CD4-positive, alpha-beta T cell treated with Interleukin-6 for 4 hours (primary cell): ENCODE results near the gene POU2F1.
A peak's percentile ranks its signal among the peaks of the same experiment; 100 is the strongest.
"Not testable (repeated sequence)": the region's sequence is repeated elsewhere in the genome, so short reads cannot be mapped to it uniquely, and the experiment has no call there.

Source experiments
- DNase-seq: peaks from one replicate; pipeline ENCODE4 v3.0.0-alpha.2; 2020; ENCODE audit warnings: mixed read lengths

POU2F1 gene

DNA sequence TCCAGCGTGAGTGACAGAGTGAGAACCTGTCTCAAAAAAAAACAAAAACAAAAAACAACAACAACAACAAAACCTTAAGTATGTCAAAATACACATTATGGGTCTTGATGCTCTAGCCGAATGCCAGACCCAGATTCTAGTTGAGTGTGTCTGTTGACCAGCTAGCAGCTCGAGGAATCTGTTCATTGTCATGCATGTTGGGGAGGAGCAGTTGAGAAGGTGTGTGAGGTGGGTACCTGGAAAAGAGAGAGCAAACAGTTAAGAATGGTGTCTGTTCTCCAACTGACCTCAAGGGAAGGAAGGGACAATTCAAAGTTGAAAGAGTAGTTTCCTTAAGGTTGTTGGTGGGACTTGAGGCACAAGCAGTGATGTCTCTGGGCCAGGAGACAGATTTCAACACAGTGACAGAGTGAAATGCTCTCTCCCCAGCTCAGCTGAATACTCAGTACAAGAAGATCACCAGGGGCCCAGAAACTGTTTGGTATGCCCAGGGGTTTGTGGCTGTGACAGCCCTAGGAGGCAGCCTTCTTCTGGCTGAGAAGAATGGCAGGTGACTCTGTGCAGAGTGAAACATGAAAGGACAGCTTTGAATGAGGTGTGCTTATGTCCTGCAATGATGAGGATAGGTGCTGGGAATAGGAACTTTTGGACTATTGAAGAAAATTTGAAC is 14.4 kb upstream of the POU2F1 start:
- no peak for DNase-seq

DNA sequence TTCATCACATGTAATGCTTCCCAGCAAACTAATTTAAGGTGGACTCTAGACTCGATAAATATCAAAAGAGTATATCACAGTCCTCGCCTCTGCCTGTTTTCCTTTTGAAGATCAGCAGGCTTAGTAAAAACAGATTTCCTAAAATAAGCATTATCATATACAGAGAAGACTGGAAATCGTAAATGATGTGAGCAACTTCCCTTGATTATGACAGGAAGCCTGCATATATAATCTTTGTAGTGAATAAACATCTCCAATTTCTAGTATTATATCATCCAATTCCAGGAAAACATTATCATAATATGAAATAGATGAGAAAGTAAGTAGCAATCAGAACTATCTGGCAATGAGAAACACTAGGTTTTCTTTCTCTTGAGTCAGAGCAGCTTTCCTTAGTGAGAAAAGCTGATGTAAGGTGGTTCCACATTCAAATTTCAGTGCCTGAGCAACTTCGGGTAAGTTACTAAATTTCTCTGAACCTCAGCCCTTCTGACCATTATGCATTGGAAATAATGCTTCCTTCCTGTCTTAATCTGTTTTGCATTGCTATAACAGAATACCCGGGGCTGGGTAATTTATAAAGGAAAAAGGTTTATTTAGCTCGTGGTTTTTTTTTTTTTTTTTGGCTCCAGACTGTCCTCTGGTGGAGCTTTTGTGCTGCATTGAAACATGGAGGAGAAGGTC is 12.6 kb upstream of the POU2F1 start:
- DNase-seq, result no peak

DNA sequence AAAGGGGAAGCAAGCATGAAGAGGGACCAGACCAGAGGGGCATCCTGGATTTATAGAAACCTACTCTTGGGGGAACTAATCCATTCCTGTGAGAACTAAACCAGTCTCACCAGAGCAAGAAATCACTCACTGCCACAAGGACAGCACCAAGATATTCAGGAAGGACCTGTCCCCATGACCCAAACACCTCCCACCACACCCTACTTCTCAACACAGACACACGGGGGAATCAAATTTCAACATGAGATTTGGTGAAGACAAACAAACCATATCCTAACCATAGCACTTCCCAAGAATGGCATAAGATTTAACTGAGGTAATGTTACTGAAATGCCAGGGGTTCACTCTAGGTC is 12.1 kb upstream of the POU2F1 start:
- DNase-seq, result no peak

DNA sequence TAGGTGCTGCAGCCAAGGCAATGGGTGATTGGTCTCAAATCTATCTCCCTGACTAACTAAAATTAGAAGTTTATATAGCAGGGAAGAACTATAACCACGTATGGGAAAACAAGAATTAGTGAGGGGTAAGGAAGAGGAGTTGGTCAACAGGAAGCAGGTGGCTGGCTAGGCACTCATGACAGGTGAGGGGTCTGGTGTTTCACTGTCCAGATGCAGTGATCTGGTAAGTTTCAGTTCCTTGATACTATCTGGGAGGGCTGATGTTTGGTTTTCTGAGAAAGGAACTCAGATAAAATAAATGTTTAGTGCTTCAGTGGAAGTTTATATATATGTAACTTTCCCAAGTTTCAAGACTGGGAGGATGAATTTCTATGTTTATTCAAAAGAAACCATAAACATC is 11.6 kb upstream of the POU2F1 start:
- DNase-seq, result no peak

DNA sequence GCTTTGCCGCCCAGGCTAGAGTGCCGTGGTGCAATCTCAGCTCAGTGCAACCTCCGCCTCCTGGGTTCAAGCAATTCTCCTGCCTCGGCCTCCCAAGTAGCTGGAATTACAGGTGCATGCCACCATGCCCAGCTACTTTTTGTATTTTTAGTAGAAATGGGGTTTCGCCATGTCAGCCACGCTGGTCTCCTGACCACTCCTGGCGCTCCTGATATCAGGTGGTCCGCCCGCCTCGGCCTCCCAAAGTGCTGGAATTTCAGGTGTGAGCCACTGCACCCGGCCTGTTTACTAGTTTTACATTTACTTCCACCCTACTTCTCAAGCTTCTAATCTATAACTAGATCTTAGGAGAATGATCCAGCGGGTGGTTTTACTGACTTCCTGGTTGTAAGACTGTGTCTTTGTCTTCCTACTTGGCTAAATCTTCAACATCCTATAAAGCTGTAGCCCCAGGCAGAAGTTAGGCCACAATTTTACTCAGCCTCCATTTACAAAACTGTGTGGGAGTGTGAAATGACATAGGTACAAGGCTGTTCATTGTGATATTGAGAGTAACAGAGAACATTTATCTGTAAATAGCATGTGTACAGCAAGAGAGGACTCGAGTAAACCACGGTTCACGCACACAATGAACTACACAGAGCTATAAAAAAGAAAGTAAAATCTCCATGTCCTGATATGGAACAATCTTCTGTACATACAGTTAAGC is 9.6 kb upstream of the POU2F1 start:
- DNase-seq, result no peak

DNA sequence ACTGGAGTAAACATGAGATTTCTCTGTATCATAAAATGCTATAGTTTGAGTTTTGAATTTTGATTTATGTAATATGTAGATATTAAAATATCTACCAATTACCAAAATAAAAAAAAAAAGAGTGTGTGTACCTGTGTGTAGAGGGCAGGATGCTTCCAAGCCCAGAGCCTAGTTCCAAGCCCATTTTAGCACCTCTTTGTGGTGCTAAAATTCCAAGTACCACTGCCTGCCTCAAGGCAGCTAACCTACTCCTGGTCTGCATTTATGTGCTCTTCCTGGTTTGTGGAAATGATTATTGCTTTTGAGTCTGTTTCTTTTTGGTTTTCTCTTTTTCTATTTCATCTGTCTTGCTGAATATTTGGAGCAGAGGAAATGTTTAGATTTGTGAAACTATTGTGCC is 8.7 kb upstream of the POU2F1 start:
- no peak for DNase-seq

DNA sequence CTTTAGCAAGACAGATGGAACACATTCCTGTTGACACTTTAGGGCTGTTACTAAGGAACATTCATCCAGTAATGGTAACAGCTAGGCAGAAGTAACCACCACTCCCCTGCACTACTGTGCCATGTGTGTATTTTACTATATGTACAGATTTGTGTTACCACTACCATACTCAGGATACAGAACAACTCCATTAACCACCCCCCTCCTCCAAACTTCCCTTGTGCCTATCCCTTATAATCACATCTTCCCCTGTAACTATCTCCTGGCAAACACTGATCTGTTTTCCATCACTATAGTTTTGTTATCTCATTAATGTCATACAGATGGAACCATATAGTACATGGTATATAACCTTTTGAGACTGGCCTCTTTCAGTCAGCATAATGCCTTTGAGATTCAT is 3.9 kb upstream of the POU2F1 start:
- DNase-seq, result no peak

DNA sequence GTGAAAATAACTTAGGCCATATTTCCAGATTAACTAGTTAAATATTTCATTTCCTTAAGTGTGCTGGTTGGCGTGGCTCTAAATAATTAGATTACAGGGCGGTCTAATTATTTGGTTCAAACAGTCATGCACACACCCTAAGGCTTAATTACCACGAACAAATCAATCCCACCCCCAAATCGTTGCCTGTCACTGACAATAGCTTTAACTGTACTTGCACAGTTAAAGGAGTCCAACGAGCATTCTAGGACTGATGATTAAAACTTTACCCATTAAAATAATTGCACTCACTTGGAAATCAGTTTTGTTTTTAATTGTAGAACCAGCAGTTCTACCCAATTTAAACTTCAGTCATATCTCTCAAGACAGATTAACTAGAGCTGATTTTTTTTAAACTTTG is 1.5 kb upstream of the POU2F1 start:
- no peak for DNase-seq

DNA sequence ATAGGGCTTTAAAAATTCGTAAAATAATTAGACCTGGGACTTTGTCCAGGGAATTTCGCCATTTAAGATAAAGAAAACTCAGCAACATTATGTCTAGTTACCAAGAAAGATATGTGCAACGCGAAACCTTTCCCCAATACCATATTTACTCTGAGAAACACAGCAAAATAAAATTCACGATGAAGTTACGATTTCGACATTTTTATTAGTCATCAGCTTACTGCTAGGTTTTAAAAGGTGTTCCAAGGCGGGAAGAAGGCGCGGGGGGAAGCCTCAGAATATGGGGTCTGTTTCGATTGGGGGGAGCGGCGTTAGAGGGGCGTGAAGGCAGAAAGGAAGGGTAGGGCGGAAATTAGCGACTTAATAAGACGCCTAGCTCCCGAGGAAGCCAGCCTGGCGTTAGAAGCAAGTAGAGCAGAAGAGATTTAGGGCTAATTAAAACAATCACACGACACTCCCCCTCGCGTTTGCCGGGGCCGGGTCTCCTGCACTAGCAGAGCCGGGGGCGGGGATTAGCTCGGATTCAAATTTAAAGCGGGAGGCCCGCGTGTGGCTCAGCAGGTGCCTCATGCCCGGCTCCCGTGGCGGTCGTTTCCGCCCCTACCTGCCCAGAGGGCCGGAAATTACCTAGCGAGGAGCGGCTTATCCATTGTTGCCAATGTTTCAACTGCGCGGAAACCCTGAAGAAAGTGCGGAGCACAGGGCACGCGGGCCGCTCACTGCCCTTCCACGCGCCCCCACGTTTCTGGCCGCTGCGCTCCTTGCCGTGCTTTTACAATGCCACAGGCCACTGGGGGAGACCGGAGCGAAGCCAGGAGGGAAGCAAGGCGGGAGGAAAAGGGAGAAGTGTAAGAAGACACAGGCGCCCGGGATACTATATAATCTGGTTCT is 795 bp upstream of the POU2F1 start:
- peak; percentile 94 for DNase-seq

DNA sequence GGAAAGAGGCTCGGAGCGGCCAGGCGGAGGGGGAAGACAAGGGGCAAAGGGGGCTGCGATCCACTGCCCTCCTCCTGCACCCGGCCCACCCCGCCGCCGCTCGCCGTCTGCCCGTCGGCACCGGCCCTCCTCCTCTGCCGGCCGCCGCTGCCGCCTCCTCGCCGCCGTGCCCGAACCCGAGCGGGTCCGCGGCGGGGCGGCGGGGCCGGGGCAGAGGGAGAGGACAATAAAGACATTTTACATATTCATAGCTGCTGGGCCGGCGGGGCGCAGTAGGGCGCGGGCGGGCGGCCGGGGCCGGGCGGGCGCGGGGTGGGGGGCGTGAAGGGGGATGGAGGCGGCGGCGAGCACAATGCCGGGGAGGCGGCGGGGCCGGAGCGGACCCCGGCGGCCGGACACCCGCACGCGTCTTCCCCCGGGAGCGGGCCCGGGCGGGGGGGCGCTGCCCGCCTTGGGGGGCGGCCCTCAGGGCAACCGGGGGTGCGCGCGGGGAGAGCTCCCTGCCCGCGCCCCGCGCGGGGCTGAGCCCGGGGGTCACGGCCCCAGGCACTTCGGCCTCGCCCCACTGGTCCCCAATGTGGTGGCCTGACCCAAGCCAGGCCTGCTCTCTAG is 546 bp downstream of the POU2F1 start:
- no peak for DNase-seq

DNA sequence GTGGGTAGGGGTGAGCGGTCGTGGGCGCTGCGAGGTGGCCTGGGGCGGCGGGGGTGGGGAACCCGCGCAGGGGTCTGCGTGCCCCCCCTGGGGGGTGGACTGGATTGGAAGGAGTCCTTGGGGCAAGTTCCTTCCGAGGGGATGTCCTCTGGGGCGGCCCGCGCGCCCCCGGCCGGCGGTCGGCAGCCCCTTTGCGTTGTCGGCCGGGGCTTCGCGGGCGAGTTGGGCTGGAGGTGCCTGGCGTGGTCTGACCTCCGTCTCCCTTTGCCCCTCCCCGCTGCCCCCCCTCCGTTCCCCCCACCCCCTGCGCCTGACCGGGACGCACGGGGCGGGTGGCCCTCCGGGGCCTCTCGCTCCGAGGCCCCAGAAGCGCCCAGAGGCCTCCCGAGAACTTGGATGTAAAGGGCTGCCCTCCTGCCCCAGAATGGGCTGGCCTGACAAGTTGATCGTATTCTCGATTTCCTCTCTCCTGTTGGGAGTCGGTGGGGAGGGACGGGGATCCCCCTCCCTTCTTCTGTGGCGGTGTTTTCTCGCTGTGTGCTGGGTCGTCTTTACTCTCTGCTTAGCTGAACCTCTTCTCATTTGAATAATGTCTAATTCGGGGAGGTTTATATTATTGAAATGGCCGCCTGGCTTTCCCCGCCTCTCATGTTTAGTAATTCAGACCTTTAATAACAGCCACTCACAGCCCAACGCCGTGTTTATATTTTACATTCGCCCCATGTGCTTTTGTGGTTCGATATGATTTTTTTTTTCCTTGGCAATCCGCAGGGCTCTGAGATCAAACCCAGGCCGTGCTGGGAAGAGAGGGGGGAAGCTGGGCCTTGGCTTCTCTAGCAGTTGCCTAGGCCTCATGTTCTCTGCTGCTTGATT is 1.3 kb downstream of the POU2F1 start:
- DNase-seq, result peak; percentile 70

DNA sequence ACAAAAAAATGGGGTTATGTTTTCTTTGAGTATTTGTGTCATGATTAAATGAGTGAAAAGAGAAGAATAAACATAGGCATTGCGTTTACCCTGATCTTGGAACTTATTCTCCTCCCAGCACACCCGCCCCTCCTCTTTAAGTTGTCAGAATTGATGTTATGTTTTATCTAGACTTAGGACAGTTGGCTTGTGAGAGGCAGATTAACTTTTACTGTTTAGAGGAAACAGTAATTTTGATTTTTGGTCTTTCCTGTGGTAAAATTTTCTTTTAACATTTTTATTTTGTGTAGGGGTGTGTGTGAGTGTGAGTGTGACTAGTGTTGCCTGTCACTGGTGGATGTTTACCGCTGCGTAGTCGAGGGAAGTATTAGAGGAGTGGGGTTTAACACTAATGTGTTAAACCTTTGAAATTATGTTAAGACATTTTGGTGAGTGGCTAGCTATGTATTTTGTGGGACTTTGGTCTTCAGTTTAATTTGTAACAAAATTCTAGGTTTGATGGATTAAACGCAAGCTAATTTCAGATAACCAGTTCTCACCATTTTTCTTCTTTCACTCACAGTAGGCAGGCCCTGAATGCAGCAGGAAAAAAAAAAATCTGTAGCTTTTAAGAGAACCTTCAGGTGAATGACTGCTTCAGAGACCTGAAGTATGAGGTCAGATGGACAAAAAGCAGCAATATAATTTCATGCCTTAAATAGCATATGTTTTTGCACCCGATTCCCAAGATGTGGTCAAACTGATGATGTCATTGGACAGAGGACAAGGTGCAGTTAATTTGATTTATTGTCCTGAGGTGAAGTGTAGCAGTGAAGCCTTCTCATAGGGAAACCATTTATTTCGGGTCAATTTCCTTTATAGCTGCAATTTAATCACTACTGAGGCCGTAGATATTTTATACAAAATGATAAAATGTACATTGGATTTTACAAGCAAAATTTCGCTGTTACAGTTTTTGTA is 2.7 kb downstream of the POU2F1 start:
- DNase-seq, result no peak

DNA sequence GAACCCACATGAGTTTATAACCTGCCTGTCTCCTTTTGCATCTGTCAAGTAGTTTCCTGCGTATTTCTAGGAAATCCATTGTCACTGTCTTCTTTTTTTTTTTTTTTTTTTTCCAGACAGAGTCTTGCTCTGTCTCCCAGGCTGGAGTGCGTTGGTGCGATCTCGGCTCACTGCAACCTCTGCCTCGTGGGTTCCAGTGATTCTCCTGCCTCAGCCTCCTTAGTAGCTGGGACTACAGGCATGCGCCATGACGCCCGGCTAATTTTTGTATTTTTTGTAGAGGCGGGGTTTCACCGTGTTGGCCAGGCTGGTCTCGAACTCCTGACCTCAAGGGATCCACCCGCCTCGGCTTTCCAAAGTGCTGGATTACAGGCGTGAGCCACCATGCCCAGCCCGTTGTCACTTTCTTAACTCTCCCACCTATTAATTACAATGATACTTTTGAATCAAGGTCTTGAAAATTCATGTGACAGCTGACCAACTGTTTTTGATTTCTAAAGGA is 4.1 kb downstream of the POU2F1 start:
- not testable (repeated sequence) for DNase-seq

DNA sequence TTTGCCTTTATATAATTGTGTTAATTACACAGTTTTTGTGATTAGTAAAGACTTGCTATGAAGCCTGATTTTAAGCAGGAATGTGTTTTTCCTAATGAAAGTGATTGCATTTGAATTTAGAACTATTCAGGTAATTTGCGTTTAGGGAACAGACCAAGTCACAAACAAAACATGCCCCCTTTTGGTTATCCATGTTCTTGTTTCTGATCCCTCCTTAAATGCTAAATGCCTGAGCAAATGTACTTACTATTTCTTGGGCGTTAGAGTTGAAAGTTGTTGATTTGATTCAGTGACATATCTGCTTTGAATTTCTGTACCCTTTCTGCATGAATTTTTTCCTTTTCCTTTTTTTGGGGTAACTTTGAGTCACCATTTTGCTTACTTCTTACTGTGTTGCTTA is 5.2 kb downstream of the POU2F1 start:
- DNase-seq, result no peak

DNA sequence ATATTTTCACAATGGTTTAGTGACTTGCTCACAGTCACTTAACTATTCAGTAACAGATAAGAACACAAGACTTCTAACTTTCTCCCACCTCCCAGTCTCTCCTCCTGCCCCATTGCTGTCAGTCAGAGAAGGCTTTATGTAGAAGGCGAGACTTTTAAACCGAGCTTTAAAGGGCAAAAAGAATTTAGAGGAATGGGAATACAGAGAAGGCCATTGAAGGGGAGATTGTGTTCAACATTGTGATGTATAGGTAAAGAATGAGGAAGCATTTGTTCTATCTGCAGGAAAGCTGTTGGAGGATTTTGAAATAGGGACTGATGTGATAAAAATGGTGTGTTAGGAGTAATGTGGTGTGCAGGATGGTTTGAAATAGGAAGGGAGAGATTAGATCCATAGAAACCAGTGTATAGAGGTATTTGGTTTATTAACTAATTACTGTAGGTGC is 7.3 kb downstream of the POU2F1 start:
- no peak for DNase-seq

DNA sequence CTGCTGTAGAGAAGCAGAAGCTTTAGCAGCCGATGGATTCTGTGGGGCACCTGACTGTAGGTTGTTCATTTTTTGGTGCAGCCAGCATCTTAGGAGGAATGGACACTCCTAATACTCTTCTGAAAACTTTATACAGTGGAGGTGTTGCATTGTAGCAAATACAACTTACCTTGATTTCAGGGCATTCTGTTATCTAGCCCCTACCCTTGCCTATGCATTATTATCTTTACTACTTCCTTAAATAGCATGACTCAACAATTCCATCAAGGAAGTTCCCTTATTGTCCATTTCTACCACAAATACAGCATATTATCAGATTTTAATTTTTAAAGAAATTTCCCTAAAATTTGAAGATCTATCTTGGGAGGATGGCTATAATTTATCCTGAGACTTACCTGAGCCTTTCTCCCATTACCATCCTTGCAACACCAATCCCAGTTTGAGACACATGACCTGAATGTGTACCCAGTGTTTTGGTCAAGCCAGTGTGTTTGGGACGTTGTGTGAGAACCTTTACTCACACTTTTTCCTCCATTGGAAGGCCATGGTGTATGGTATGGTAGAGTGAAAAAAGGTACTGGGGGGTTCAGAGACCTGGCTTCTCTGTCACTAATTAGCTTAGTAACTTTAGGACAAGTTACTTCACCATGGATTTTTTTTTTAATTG is 9.2 kb downstream of the POU2F1 start:
- DNase-seq, result no peak

DNA sequence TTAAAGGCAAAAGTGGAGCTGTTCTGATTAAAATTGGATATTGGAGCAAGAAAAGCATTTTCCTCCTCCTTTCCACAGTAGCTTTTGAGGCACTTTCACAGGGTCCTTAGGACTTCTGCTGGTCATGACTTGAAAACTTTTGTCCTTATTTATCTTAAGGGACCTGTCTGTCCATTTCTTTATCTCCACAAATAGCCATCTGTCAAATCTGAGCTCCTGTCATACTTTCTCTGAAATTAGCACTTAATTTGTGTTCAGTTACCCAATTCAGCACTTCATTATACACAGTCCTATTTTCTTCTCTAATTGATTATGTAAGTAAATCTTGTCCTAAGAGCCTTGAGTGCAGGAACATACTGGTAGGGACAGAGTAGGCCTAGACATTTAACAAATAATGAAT is 9.8 kb downstream of the POU2F1 start:
- DNase-seq, result no peak

DNA sequence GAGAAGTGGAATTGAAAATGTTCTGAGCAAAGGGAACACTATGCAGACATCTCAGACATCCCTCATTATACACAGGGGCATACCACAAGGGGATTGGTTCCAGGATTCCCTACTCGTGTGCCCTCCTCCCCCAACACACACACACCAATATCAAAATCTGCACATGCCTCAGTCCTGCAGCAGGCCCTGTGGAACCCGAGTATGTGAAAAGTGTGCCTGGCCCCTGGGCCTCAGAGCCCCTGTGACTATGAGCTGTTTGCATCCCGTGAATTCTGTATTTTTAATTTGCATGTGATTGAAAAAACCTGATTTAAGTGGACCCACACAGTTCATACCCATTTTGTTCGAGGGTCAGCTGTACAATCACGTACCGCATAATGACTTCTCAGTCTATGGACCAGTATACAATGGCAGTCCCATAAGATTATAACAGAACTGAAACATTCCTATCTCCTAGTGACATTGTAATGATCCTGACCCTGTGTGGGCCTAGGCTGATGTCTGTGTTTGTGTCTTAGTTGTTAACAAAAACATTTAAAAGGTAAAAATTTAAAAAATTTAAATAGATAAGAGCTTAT is 11.3 kb downstream of the POU2F1 start:
- no peak for DNase-seq

DNA sequence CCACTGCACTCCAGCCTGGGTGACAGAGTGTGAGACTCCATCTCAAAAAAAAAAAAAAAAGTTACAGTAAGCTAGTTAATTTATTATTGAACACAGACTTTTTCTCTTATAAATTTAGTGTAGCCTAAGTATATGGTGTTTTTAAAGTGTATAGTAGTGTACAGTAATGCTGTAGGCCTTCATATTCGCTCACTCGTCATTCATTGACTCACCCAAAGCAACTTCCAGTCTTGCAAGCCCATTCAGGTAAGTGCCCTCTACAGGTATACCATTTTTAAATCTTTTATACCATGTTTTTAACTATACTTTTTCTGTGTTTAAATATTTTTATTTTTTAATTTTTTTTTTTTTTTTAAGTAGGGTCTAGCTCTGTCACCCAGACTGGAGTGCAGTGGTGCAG is 12.1 kb downstream of the POU2F1 start:
- no peak for DNase-seq
